ENCODE results near the gene SHTN1.

SHTN1 gene

DNA sequence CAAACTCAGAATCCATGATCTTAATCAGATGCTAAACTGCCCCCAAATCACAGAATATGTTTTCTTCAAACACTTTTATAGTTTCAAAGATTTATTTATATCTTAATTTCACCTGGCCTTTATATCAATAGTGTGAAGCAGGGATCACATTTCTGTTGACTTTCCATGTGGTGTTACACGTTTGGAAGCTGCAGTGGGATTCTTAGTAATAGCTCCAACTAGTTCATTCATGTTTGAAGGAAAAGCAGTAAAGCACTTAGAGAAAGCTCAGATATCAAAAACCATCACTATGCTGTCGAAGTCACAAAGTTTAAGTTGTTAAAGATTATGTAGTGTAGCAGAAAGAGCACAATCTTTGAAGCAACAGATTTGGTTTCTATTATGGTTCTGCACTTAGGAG, 138.9 kb downstream of the SHTN1 start:
- no peak for DNase-seq

DNA sequence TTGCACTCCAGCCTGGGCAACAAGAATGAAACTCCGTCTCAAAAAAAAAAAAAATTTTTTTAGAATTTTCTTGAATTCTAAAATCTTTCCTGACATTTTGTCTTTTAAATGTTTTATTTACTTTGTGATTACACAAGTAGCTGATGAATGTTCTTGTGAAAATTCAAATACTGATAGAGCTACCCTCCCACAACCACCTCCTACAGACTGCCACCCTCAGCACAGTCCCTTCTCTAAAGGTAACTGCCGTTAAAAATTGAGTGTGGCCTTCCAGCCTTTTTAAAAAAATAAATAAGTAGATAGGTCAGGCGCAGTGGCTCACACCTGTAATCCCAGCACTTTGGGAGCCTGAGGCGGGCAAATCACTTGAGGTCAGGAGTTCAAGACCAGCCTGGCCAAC, 140.6 kb downstream of the SHTN1 start:
- DNase-seq, result no peak

DNA sequence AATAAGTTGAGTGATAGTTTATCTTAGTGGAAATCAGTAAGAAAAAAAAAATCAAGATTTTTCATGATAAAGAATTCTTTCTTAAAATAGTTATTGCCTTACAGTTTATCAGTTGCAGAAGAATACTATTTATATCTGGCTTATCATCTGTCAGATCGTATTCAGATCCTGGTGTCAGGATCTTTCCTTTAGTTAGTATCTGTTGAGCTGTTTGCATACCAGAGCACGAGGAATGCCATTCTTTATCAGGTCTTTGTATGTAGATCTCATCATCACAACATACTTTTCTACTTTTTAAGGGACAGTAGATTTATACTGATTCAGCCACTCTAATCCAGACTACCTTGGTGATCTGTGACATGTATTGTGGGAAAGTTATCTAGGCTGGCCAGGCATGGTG, 143.2 kb downstream of the SHTN1 start:
- no peak for DNase-seq

DNA sequence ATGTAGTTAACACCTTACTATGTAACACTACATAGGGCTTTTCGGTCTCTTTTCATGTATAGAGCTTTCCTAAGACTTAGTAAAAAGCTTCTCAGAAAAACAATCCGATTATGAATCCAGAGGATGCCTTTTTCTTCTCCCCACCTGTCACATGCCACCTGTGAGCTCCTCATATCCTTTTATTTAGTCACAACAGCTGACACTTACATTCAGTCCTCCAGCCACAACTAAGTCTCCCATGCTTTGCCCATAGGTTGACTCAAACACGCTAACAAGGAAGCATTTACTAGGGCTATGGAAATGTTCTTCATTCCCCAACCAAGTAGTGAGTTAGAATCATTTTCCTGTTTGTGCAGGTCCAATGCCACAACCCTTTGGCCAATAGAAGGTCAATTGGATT, 147.8 kb downstream of the SHTN1 start:
- DNase-seq, result no peak

DNA sequence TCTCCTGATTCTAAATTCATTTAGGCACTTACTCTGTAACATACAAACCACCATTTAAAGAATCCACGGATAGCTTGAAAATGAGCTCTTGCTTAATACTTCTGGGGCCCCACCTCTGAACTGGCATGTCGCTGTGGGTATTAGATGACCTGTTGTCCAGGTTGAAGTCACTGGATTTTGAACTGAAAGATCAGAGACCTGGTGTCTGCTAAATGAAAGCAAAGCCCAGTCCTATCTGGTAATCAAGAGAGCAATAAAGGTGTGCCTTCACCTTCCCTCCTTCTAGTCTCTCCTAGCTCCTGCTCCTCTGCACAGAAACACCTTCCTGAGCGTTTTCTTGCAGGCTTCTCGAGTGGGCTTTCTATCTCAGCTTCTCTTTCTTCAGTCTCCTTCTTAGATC, 151.3 kb downstream of the SHTN1 start:
- no peak for DNase-seq

DNA sequence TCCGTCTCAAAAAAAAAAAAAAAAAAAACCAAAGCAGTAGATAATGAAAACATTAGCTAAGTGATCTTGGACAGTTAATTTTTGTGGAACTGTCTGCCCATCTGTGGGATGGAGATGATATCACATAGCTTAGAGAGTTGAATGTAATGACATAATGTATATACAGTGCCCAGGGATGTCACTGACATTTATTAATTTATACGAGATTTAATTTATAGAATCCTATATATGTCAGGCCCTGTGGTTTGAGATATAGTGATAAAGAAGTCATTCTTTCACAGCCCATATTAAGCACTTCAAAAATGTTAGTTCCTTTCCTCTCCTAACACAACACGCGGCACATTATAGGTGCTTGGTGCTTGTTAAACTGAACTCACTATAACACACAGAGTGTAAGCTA, 151.7 kb downstream of the SHTN1 start:
- no peak for DNase-seq

DNA sequence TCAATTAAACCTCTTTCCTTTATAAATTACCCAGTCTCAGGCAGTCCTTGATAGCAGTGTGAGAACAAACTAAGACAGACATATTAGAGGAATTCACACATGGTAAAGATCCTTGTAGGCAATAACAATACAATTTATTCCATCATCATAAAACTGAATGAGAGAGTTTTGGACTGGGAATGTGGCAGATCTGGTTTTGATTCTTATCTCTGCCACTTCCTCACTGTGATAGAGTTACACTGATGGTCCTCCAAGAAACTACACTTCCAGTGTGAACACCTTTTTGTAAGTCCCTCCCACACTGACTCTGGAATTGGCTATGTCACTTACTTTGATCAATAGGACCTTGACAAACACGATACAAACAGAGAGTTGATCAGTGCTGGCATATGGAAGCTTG, 152.7 kb downstream of the SHTN1 start:
- no peak for DNase-seq

DNA sequence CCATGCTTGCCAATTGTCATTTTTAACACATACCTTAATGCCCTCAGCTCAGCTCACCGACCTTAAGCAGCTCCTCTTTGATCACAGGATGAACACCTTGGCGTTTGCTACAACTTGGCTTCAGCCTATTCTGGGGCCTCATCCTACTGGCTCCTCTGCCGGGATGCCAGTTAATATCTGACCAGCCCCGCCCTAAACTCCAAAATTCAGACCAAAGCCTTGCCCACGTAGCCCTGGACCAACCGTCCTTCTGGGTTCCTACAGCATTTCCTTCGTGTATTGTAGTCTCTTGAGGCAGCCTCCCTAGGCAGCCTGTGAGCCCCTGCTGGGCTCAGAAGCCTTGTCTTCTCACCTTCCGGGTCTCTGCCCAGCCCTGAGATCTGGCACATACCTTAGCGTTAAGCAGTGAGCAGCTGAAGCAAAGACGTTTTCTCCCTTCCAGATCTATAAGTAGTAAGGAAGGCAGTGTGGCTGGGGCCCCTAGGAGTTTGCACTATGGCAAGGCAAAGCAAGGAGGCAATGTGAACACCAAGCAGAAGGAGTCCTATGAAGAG, 154.9 kb downstream of the SHTN1 start:
- DNase-seq, result no peak

DNA sequence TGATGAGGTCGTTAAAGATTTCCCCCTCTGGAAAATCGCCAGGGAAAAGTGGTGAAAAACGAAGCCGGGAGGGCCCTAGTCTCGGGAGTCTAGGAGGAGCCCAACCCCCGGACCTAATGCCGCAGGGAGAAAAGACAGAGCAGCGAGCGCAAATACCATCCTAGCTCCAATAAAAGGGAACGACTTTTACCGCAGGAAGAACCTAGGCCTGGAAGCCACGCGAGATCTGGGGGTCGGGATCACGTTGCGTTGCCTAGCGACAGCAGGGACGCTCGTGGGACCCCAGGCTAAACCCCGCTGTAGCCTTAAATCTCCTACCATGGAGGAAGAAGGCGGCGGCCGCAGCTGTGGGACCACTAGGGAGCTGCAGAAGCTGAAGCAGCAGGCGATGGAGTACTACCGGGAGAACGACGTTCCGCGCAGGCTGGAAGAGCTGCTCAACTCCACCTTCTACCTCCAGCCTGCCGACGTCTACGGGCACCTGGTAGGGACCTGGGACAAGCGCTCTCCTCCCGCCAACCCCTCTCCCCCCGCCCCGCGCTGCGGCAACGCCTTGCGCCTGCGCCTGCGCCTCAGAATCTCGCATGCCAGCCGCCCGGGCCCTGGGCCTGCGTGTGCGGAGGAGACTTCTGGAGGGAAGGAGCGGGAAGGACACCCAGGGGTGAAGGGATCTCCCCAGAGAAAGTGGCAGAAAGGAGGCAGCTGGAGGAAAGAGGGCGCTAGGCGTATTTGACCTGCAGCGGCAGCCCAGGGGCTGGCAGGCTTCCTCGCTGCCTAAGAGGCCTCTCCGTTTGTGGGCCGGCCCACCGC, 155.5 kb downstream of the SHTN1 start, which contains the start of gene ENO4:
TSS of gene ENO4 (plus strand) at position 252 of the 810 bp plus-strand sequence. CDS start at position 320, 68 bp downstream.
- peak; percentile 92 for DNase-seq

DNA sequence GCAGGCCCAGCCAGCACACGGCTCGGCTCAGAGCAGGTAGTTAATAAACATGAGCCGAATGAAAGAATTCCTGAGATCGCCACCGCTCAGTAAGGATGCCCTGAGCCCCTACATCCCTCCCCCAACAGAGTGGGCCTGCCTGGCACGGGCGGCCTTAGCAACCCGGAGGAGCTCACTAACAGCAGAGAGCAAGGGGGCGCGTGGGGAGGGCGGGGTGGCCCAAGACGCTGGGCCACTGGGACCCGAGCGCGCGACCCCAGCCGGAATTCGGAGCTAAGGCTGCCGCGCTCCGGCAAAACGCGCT, 156.1 kb downstream of the SHTN1 start:
- DNase-seq, result no peak

DNA sequence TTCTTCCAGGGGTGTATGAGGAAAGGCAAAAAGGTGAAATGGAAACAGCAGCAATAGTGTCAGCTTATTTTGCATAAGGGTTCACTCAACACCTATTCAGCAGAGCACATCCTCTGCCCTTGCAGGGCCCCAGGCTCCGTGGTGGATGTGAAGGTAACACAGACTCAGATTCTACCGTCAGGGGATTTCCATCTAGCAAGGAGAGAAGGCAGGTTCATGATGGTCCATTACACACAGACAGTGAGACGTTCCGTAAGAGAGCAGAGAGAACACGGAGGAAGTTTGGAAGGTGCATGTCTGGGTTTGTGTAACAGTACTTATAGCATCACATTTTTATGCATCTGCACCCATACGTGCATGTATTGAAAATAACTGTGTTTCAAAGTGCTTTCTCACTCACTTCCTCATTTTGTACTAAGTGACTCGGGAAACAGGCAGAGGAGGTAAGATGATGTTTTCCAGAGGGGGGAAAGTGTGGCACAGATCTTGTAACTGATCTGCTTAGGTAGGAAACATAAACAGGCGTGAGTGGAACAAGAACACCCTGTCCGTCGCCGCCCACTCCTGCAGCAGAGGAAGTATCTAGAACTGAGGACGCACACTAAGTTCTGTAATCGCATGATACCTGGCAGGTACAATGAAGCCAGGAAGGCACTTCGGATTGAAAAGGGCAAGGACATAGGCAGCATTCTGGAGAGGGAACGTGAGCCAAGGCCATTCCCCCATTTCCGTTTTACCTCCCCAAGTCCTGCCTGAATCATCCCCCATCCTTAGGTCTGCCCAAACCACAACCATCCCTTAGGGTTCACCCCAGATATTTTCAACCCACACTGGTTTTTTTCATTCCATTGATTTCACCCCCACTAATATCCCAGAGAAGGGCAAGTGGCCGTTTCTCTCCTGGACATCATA, 156.7 kb downstream of the SHTN1 start:
- DNase-seq, result no peak

DNA sequence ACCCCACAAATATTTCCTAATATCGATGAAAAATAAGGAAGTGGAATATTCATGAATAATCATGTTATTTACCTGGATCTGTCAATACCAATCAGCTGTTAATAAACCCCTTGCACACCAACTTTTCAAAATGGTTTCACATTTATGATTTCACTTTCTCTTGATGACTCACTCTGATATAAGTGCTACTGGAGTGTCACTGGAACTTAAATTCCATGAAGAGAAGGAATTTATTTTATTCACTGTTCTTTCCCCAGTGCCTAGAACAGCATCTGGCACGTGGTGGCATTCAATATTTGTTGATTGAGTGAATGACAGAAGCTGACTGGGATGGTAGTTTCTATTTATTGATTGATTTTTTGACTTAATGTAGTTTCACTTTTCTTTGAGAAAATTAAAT, 159.2 kb downstream of the SHTN1 start:
- DNase-seq, result no peak

DNA sequence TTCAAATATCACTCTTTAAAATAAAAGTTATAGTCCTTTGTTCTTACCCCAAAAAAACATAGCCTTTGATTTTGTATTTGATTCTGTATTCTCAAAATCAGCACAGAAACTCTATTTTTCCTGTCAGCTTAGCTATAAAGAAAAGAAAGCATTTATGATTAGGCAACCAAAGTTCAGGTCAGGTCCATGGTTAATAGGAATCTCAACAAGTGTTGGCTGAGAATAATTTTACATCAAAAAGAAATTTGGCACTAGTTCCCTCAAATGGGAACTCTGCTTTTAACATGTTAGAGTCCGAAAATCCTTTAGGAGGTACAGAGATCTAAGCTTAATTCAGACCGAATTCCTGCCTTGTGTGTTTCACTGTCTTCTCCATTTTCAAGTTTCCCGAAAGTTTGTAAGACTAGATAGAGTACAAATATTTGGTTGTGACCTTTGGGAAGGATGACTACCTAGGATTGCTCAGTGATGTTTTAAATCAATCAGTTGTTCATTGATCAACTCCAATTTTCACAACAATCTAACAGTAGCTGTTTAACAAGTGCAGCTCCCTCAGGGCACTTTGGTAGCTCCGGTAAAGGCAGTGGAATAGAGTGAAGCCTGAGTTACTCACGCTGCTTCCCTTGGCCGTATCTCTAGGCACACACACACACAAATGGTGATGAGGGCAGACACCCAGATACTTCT, 164.5 kb downstream of the SHTN1 start:
- no peak for DNase-seq

DNA sequence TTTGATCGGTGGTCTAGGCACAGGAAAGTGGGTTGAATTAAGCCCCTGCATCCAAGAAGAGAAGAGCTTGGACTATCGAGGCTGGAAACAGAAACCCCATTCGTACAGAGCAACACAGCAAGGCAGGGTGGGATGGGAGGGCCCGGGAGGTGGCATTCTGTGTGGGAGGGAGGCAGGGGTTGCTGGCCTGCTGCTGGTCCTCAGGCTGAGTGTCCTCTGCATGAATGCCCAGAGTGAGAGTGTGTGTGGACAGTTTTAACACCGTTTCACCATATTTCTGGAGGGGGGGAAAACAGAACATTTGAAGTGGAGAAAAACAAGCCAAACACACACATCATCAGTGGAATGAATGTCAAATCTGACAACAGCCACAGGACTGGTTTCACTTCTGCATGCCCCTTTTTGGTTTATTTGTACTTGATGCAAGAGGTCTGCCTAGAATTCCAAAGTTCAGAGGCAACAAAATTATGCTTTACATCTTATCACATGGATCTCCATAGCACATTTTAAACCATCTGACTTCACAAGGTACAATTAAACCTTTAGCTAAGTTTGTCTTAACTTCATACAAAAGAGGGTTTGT, 166.8 kb downstream of the SHTN1 start:
- DNase-seq, result no peak

DNA sequence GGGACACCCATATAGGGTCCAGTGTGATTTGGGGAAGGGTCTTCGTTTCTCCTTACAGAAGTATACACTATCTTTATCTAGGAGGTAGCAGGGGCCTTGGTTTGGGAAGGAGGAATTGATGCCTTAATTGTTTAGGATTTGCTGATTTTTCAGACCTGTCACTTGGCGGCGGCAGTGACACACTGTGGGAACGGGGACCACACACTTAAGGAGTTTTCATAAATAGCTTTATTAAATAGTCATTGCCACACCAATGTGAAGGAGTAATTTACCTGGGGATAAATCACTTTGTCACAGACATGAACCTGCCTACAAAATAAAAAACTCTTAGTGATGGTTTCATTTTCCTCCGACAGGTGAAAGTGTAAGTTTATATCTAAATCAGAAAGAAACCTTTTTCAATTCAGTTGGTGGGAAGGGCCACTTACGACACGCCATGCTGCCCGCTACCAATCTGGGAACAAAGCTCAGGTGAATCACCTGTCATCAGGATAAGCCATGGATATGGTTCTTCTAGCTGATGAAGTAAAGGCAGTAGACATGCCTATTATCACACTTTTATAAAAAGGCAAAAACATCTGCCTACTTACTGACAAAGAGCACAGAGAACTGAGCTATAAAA, 168.0 kb downstream of the SHTN1 start:
- no peak for DNase-seq

DNA sequence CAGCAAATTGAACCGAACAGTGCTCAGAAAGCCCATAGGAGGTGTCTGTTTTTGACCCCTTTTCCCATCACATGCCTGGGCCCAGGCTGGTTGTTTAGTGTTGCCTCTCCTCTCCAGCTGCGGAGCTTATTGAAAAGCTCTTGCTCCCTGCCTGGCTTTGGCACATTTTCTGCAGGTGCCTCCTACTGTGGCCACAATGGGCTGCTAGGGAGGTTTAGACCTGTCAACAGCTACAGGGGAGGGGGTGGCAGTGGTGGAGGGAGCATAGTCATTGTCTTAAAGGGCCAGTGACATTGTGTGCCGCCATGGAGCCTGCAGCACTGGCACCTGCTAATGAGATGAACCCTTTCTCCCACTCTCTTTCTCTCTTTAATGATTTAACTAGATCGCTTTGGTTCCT, 168.9 kb downstream of the SHTN1 start:
- DNase-seq, result no peak

DNA sequence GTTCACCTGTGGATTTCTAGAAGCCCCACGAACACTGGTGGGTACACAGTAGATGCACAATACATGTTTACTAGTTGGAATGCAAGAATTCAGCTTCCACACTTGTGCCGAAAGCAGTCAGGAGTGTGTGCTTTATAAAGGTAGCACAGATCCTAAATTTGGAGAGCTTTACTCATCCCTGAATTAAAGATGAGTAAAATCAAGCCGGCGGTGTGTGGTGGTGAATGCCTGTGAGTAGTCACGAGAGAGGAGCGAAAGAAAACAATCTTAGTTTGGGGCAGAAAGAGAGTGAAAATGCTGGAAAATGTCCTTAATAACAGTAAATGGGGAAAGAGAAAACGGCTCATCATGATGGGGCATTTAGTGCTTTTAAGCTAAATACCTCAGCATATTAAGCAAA, 169.3 kb downstream of the SHTN1 start:
- no peak for DNase-seq

DNA sequence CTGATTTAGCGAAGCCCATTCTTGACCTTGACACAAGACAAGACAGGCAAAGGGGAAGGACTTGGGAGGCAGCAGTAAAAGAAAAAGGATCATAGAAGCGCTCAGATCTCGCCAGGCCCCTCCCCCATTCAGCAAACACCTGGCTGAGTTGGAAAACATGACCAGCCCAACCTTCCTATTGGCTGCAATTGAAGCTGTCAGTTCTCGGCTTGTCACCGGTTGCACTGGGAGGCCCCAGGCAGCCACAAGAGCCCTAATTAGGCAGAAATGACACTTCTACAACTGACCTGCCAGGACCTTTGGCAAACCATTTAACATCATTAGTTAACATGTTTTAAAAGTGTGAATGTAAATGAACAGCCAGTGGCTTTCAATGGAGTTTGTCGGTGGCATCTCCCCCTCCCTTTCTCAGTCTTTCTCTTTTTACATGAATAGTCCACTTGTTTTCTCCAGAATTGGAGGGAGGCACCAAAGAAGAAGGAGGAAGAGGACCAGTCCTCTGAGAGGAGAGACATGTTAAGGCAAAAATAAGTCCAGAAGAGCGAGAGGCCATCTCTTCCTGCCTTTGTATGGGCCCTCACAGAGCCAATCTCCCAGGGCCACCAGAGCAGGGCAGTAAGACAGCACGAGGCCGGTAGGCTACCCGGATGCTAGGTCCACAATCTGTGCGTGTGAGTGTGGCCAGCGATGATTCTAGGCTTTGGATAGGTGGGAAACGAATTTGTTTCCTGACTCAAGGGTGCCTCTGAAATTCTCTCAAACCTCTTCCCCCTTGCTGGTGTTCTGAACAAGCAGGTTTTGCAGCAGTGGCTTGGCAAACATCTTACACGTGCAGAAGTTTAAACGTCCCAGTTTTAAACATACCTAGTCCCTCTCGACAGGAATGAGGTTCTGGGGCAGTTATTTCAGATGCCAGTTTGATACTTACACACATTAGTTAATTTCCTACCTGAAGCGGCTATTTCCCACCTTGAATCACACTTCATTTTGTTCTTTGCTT, 170.7 kb downstream of the SHTN1 start:
- DNase-seq, result no peak

DNA sequence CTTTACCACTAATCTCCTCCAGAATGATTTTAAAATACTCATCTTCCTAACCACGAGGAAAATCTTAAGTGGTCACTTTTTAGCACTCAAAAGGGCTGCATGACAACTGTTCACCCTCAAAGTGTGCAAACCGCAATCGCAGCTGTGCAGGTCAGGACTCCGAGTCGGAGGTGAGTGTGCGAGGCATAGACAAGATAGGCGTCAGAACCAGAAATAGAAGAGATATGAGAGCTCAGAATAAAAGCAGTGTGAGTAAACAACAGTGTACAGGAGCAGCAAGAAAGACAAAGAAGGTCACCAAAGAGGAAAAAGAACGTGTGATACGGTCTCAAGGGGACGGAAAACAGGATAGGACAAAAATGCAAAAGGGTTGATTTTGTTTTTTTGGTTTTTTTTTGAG, 173.2 kb downstream of the SHTN1 start:
- DNase-seq, result no peak
